HAP-1 (cell line): ENCODE data around the gene HNRNPAB.
"Not testable (repeated sequence)": the region's sequence is repeated elsewhere in the genome, so short reads cannot be mapped to it uniquely, and the experiment has no call there.

Experiments used
- DNase-seq, 2 experiments: peaks; one replicate each; pipeline ENCODE4 v3.0.0-alpha.2; 2016 to 2020; ENCODE audit warnings: low spot score in 2 of 2
- H3K27me3 ChIP-seq: fragments of 250-450 bp; sonication (Bioruptor Pico); 2 replicates; pipeline ENCODE4 v1.5.1; 2020; ENCODE audit warnings: low read depth, mild to moderate bottlenecking, moderate library complexity
- H3K36me3 ChIP-seq: fragments of 250-450 bp; sonication (Bioruptor Pico); replicated peaks from 2 replicates; pipeline ENCODE4 v1.5.1; 2020; ENCODE audit warnings: mild to moderate bottlenecking
- H3K4me1 ChIP-seq: fragments of 250-450 bp; sonication (Bioruptor Pico); 2 replicates; pipeline ENCODE4 v1.5.1; 2020; ENCODE audit warnings: mild to moderate bottlenecking
- H3K4me3 ChIP-seq: fragments of 250-450 bp; sonication (Bioruptor Pico); 2 replicates; pipeline ENCODE4 v1.5.1; 2020; ENCODE audit warnings: mild to moderate bottlenecking, moderate library complexity
- H3K9me3 ChIP-seq: fragments of 250-450 bp; sonication (Bioruptor Pico); 2 replicates; pipeline ENCODE4 v1.5.1; 2020; ENCODE audit warnings: mild to moderate bottlenecking, moderate library complexity
- in situ Hi-C: fragments of 300-500 bp; cut with MboI; formaldehyde crosslinking; loops from 3 replicates; pipeline ENCODE4 v1.14.3; 2020; ENCODE audit warnings: low sequenced_read_pairs, inconsistent platforms, mixed read lengths

HNRNPAB gene

GRCh38 chr5:178240766-178241165 lies 36.4 kb downstream of the HNRNPAB start:
- H3K4me3 ChIP-seq = no peak overlapping the region
- no peak for DNase-seq
- in situ Hi-C loops = no loop called here
- no peaks in the 10 kb centered on the region for H3K36me3 ChIP-seq
- H3K27me3 ChIP-seq = no peaks in the 10 kb centered on the region
- no peaks in the 10 kb centered on the region for H3K9me3 ChIP-seq
- H3K4me1 ChIP-seq = no peaks in the 10 kb centered on the region

GRCh38 chr5:178241231-178241663 lies 36.9 kb downstream of the HNRNPAB start:
- in situ Hi-C loops = no loop called here
- H3K9me3 ChIP-seq = no peaks in the 10 kb centered on the region
- no peaks in the 10 kb centered on the region for H3K4me1 ChIP-seq
- H3K27me3 ChIP-seq = no peaks in the 10 kb centered on the region
- DNase-seq = no peak
- no peaks in the 10 kb centered on the region for H3K36me3 ChIP-seq
- H3K4me3 ChIP-seq = no peak overlapping the region

DNA sequence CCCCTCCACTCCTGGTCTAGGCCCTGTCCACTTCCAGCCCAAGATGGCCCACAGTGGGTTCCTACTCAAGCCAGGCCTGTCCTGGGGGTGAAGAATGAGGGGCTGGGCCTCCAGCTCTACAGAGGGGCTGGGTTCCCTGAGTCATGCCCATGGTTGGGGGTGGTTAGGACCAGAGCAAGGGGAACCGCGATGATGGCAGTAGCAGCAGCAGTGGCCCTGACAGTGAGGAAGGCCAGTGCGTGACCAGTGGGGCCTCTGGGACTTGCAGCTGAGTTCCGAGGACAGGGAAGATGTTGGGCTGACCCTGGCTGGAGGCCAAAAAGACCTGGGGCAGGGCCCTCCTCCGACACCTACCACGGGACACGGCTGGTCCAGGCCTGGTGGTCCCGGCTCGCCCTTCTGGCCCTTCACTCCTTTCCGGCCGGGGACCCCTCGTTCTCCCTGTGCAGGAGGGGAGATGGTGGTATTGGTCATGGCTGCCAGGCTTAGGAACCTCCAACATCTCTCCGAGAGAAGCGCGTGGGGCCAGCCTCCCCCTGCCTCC lies 37.4 kb downstream of the HNRNPAB start:
- Histone ChIP-seq H3K4me1 (no peaks in the 10 kb centered on the region), H3K27me3 (no peaks in the 10 kb centered on the region), H3K36me3 (no peaks in the 10 kb centered on the region), H3K4me3 (no peak overlapping the region), H3K9me3 (no peaks in the 10 kb centered on the region)
- in situ Hi-C loops = no loop called here
- no peak for DNase-seq

DNA sequence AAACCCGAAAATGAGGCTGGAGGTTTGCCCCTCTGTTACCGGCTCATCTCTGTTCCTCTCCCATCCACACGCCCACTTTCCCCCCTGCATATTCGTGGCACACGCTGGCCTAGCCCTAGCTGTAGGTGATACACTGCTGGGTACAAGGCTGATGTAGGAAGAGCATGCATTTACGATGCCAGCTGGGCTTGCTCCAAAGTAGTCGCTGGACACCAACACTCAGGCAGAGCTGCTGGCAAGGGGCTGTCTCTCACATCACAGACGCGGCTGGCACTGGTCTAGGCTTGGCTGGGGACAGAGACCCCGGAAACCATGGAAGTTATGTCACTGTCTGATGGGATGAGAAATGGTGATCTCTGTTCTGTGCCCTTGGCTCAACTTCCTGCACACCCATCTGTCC lies 38.1 kb downstream of the HNRNPAB start:
- no peak for DNase-seq
- in situ Hi-C loops = no loop called here
- H3K27me3 ChIP-seq = no peaks in the 10 kb centered on the region
- H3K4me1 ChIP-seq = no peaks in the 10 kb centered on the region
- H3K9me3 ChIP-seq = no peaks in the 10 kb centered on the region
- no peaks in the 10 kb centered on the region for H3K36me3 ChIP-seq
- H3K4me3 ChIP-seq = no peak overlapping the region

GRCh38 chr5:178244576-178244975 lies 40.2 kb downstream of the HNRNPAB start:
- H3K4me3 ChIP-seq = no peak overlapping the region
- no peaks in the 10 kb centered on the region for H3K36me3 ChIP-seq
- H3K9me3 ChIP-seq = no peaks in the 10 kb centered on the region
- no peaks in the 10 kb centered on the region for H3K4me1 ChIP-seq
- no peak for DNase-seq
- in situ Hi-C loops = no loop called here
- H3K27me3 ChIP-seq = no peaks in the 10 kb centered on the region

GRCh38 chr5:178245389-178245788 lies 41.1 kb downstream of the HNRNPAB start:
- Histone ChIP-seq H3K9me3 (no peaks in the 10 kb centered on the region), H3K27me3 (no peaks in the 10 kb centered on the region), H3K4me1 (no peaks in the 10 kb centered on the region), H3K4me3 (no peak overlapping the region), H3K36me3 (no peaks in the 10 kb centered on the region)
- in situ Hi-C loops = no loop called here
- DNase-seq = no peak

DNA sequence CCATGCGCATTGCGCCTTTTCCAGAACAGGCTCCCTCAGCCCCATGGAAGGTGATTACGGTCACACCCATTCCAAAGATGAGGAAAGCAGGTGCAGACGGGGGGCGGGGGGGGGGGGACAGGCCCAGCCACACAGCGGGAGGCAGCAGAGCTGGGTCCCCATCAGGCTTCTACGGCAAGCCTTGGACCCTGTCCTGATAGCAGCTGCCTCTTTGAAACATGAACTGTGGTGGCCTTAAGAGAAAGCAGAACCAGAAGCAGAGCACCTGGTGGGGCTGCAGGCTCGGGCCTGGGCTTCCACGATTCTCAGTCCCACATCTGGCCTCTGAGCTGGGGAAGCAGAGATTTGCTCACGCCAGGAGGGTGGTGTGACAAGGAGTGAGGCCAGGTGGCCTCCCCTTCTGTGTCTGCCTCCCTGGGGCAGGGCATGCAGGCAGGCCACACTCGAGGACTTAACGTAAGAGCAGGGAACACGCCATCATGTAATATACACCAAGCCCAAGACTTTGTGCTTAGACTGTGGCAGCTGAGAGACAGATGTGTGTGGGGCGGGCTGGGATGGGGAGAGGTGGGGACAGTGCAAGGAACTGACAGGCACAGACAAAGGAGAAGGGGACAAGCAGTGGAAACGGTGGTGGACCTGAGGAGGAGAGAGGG lies 42.4 kb downstream of the HNRNPAB start:
- in situ Hi-C loops = no loop called here
- DNase-seq = no peak
- Histone ChIP-seq H3K36me3 (no peaks in the 10 kb centered on the region), H3K4me1 (no peaks in the 10 kb centered on the region), H3K27me3 (no peaks in the 10 kb centered on the region), H3K4me3 (no peak overlapping the region), H3K9me3 (no peaks in the 10 kb centered on the region)

GRCh38 chr5:178247481-178248456 lies 43.4 kb downstream of the HNRNPAB start:
- Histone ChIP-seq H3K4me3 (no peak overlapping the region), H3K4me1 (no peaks in the 10 kb centered on the region), H3K36me3 (no peaks in the 10 kb centered on the region), H3K9me3 (no peaks in the 10 kb centered on the region), H3K27me3 (no peaks in the 10 kb centered on the region)
- no peak for DNase-seq
- in situ Hi-C loops = no loop called here

- H3K27me3 ChIP-seq = no peaks in the 10 kb centered on the region
- no peak overlapping the region for H3K4me3 ChIP-seq
- DNase-seq = no peak
- no peaks in the 10 kb centered on the region for H3K4me1 ChIP-seq
- H3K9me3 ChIP-seq = no peaks in the 10 kb centered on the region
- in situ Hi-C loops = no loop called here
- H3K36me3 ChIP-seq = no peaks in the 10 kb centered on the region
Observed at GRCh38 chr5:178248750-178249149, 44.4 kb downstream of the HNRNPAB start.

- H3K4me1 ChIP-seq = no peaks in the 10 kb centered on the region
- H3K4me3 ChIP-seq = no peak overlapping the region
- no peaks in the 10 kb centered on the region for H3K27me3 ChIP-seq
- H3K36me3 ChIP-seq = no peaks in the 10 kb centered on the region
- in situ Hi-C loops = no loop called here
- H3K9me3 ChIP-seq = no peaks in the 10 kb centered on the region
- no peak for DNase-seq
Observed at GRCh38 chr5:178249191-178249989, 45.1 kb downstream of the HNRNPAB start.

DNA sequence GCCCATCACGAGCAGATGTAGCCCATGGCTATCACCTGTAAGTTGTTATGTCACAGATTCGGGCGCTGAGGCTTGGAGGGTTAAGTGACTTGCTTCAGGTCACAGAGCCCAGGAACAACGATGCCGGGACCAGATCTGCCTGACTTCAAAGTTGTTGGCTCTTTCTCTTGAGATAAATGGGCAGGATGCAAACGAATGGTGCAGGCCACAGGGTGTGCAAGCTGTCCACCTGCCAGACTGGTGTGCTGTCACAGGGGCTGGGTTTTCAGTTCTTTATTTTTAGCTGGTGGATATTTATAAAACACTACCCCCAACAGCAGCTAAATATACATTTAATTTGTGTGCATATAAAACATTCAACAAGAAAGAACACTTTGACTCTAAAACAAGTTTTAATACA lies 45.9 kb downstream of the HNRNPAB start:
- no peaks in the 10 kb centered on the region for H3K36me3 ChIP-seq
- in situ Hi-C loops = no loop called here
- no peaks in the 10 kb centered on the region for H3K27me3 ChIP-seq
- no peak for DNase-seq
- H3K4me1 ChIP-seq = no peaks in the 10 kb centered on the region
- H3K9me3 ChIP-seq = no peaks in the 10 kb centered on the region
- H3K4me3 ChIP-seq = no peak overlapping the region

- H3K4me1 ChIP-seq = no peaks in the 10 kb centered on the region
- H3K9me3 ChIP-seq = no peaks in the 10 kb centered on the region
- no peaks in the 10 kb centered on the region for H3K27me3 ChIP-seq
- DNase-seq = no peak
- no peaks in the 10 kb centered on the region for H3K36me3 ChIP-seq
- in situ Hi-C loops = no loop called here
- H3K4me3 ChIP-seq = no peak overlapping the region
Observed at GRCh38 chr5:178252258-178252657, 47.9 kb downstream of the HNRNPAB start.

DNA sequence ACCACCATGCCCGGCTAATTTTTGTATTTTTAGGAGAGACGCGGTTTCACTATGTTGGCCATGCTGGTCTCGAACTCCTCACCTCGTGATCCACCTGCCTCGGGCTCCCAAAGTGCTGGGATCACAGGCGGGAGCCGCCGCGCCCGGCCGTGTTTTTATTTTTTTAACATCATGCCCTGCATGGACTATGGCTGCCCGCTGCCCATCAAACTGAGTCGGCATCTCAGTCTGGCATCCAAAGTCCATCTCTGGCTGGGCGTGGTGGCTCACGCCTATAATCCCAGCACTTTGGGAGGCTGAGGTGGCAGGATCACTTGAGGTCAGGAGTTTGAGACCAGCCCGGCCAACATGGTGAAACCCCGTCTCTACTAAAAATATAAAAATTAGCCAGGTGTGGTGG lies 49.3 kb downstream of the HNRNPAB start:
- DNase-seq, H3K4me3 ChIP-seq, in situ Hi-C loops, H3K4me1 ChIP-seq, H3K27me3 ChIP-seq, H3K9me3 ChIP-seq, H3K36me3 ChIP-seq: not testable (repeated sequence)
